HEK293T (cell line): ENCODE results near the gene ANKH.

ENCODE experiments used
- CTCF ChIA-PET: fragments of 350-600 bp; formaldehyde crosslinking; extraction: SDS; loops from one replicate; lab custom pipeline; 2021; ENCODE audit warnings: antibody characterized with exemption, inconsistent platforms; lab: Yijun Ruan, JAX
- POLR2A ChIA-PET: fragments of 350-600 bp; formaldehyde crosslinking; extraction: SDS; loops from one replicate; lab custom pipeline; 2020; ENCODE audit warnings: antibody characterized with exemption, inconsistent platforms; lab: Yijun Ruan, JAX
- DNase-seq: peaks from one replicate; pipeline ENCODE4 v3.0.0; 2012; ENCODE audit warnings: mixed read lengths; ENCODE audit errors: extremely low spot score
- ARNT ChIP-seq: fragments of 450-650 bp; IDR thresholded peaks from 2 replicates; pipeline ENCODE4 v1.6.1; 2017; ENCODE audit warnings: mild to moderate bottlenecking
- BHLHE40 ChIP-seq: fragments of 450-650 bp; IDR thresholded peaks from 2 replicates; pipeline ENCODE4 v1.6.1; 2016; ENCODE audit warnings: mild to moderate bottlenecking, moderate library complexity, borderline replicate concordance
- CTBP1 ChIP-seq: fragments of 450-650 bp; IDR thresholded peaks from 2 replicates; pipeline ENCODE4 v1.6.1; 2016; ENCODE audit warnings: borderline replicate concordance
- ELF4 ChIP-seq: fragments of 450-650 bp; IDR thresholded peaks from 2 replicates; pipeline ENCODE4 v1.6.1; 2017; ENCODE audit warnings: antibody characterized with exemption
- FOXA1 ChIP-seq: fragments of 450-650 bp; IDR thresholded peaks from 2 replicates; pipeline ENCODE4 v1.6.1; 2016; ENCODE audit warnings: mild to moderate bottlenecking
- FOXK2 ChIP-seq: fragments of 450-650 bp; IDR thresholded peaks from 2 replicates; pipeline ENCODE4 v1.6.1; 2016; ENCODE audit warnings: mild to moderate bottlenecking
- FOXM1 ChIP-seq: fragments of 450-650 bp; IDR thresholded peaks from 2 replicates; pipeline ENCODE4 v1.6.1; 2017; ENCODE audit warnings: mild to moderate bottlenecking, borderline replicate concordance
- HDGF ChIP-seq: fragments of 450-650 bp; IDR thresholded peaks from 2 replicates; pipeline ENCODE4 v1.6.1; 2017; ENCODE audit warnings: antibody characterized with exemption, borderline replicate concordance
- L3MBTL2 ChIP-seq: fragments of 450-650 bp; conservative IDR thresholded peaks from 2 replicates; pipeline ENCODE4 v1.6.1; 2016; ENCODE audit warnings: mild to moderate bottlenecking
- LEF1 ChIP-seq: fragments of 450-650 bp; IDR thresholded peaks from 2 replicates; pipeline ENCODE4 v1.6.1; 2017; ENCODE audit warnings: mild to moderate bottlenecking, borderline replicate concordance
- NFRKB ChIP-seq: fragments of 450-650 bp; IDR thresholded peaks from 2 replicates; pipeline ENCODE4 v1.6.1; 2016; ENCODE audit warnings: mild to moderate bottlenecking, moderate library complexity
- SP1 ChIP-seq: fragments of 450-650 bp; IDR thresholded peaks from 2 replicates; pipeline ENCODE4 v1.6.1; 2017
- SUZ12 ChIP-seq: fragments of 450-650 bp; IDR thresholded peaks from 2 replicates; pipeline ENCODE4 v1.6.1; 2016; ENCODE audit warnings: mild to moderate bottlenecking
- TARDBP ChIP-seq: fragments of 450-650 bp; IDR thresholded peaks from 2 replicates; pipeline ENCODE4 v1.6.1; 2016
- ZNF384 ChIP-seq: fragments of 450-650 bp; IDR thresholded peaks from 2 replicates; pipeline ENCODE4 v1.6.1; 2016
- TF ChIP-seq, protein P1 (sequence below): fragments of 450-650 bp; IDR thresholded peaks from 2 replicates; pipeline ENCODE4 v1.6.1; 2016

ANKH gene

DNA sequence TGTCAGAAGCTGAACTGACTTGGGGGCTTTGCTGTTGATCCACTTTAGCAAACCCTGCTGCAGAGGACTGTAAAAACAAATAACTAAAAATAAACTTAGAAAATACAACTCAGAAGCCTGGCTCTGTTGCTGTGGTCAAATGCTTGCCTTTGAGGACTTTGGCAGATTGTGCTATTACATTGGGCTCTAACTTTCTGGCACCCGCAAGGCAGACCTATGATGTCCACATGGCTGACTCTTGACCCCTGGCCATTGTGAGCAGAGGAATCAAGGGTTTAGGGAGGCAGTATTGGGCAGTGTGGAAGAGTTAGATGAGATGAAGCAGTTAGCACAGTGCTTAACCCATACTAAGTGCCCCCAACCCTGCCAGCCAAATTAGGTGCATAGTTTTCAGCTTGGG is 173.1 kb downstream of the ANKH start:
- TF ChIP-seq BHLHE40, result no peak
- no peak for TF ChIP-seq ELF4
- TF ChIP-seq TARDBP, result no peak
- TF ChIP-seq HDGF, result no peak
- TF ChIP-seq SUZ12, result no peak
- no peak for TF ChIP-seq FOXM1
- no peak for TF ChIP-seq LEF1
- no peak for TF ChIP-seq ARNT
- no peak for TF ChIP-seq FOXA1
- no peak for TF ChIP-seq ZNF384
- no peak for TF ChIP-seq CTBP1
- no peak for TF ChIP-seq SP1
- TF ChIP-seq NFRKB, result no peak
- TF ChIP-seq FOXK2, result no peak
- no peak for TF ChIP-seq L3MBTL2
- TF ChIP-seq, protein P1, sequence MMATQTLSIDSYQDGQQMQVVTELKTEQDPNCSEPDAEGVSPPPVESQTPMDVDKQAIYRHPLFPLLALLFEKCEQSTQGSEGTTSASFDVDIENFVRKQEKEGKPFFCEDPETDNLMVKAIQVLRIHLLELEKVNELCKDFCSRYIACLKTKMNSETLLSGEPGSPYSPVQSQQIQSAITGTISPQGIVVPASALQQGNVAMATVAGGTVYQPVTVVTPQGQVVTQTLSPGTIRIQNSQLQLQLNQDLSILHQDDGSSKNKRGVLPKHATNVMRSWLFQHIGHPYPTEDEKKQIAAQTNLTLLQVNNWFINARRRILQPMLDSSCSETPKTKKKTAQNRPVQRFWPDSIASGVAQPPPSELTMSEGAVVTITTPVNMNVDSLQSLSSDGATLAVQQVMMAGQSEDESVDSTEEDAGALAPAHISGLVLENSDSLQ, result no peak
- no peak for DNase-seq
- POLR2A ChIA-PET, result no interaction called here
- CTCF ChIA-PET, result no interaction called here

DNA sequence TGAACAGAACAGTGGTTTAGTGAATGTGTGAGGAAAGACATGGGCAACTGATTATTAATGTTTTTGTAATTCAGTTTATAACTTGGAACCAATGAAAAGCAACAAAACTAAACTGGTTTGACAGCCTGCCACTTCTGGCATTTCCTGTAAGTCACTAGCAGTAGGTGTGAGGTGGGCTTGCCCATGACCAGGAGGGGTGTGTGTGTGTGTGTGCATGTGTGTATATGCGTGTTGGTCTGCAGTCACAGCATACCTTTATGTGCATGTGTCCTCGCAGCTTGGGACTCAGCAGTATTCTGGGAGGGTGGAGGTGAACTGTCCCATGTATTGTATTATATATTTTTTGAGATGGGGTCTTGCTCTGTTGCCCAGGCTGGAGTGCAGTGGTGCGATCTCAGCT is 174.7 kb downstream of the ANKH start:
- TF ChIP-seq FOXM1 (no peak), FOXA1 (no peak), ELF4 (no peak), LEF1 (no peak), ARNT (no peak), SP1 (no peak), BHLHE40 (no peak), TARDBP (no peak), ZNF384 (no peak), CTBP1 (no peak), HDGF (no peak), L3MBTL2 (no peak), FOXK2 (no peak), NFRKB (no peak)
- TF ChIP-seq, protein P1, result no peak
- no peak for DNase-seq

DNA sequence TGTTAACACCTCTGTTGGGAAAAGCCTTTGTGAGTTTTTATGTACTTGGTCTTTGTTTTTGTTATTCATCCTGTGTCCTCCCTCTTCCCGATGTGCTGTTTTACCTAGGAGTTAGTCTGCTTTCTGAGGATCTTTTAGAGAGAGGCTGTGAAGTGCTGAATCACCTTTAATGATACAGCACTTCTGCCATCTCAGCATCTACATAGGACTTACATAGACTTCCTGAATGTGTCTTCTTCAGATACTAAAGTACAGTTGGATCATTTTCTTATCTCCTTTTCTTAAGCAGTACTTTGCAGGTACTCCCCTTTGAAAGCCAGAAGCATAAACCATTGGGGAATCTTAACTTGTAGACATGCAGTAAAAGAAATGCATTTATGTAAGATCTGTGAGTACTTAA is 175.5 kb downstream of the ANKH start:
- DNase-seq, result no peak
- POLR2A ChIA-PET, result no interaction called here
- CTCF ChIA-PET, result interaction anchor here (0.7 kb wide), 1 partner anchor 1854 kb away, joined by 4 read pairs; no protein-coding TSS in a partner anchor
- TF ChIP-seq, protein P1, result no peak
- no peak for TF ChIP-seq FOXA1
- no peak for TF ChIP-seq FOXM1
- TF ChIP-seq FOXK2, result no peak
- no peak for TF ChIP-seq HDGF
- TF ChIP-seq TARDBP, result no peak
- no peak for TF ChIP-seq NFRKB
- no peak for TF ChIP-seq ELF4
- TF ChIP-seq BHLHE40, result no peak
- TF ChIP-seq ARNT, result no peak
- no peak for TF ChIP-seq ZNF384
- TF ChIP-seq SUZ12, result no peak

More for the DNA sequence above, 174.7 kb downstream of the ANKH start:
- ChIA-PET POLR2A (no interaction called here), CTCF (no interaction called here)

DNA sequence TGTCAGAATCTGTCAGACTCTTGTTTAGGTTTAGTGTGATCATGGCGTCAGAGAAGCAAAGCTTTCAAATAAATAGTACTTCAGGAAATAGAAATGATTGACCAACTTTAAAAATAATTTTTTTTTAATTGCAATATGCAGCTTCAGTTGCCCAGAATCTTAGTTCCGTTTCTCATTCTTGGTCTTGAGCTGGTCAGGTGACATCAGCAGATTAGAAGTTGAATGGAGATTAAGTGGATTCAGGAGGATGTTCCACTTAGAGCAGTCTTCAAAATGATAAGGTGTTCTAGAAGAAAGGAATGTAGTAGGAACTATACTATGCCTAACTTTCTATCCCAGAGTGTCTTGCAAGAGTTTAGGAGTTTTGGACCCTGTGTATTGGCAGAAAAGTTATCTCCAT is 176.4 kb downstream of the ANKH start:
- POLR2A ChIA-PET, result no interaction called here
- TF ChIP-seq ARNT (no peak), LEF1 (no peak)
- CTCF ChIA-PET, result no interaction called here

DNA sequence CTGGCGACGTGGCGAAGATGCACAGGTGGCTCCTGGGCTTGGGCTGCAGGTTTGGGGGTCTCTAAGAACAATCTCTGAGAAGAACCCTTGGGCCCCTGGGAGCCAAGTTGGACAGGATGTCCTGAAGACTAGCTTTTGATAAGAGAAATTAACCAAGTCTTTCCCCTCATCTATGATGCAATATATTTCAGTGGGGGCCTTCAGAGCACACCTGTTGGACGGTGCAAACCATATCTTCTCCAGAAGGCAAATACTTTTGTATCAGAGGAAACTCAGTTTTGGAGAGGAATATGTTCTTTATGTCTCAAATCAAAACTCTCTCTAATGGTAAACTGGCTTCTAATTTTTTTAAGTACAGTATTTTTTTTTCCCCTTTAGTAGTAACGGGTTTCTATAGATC is 178.5 kb downstream of the ANKH start:
- CTCF ChIA-PET, result no interaction called here
- no peak for DNase-seq

More for the DNA sequence above, 176.4 kb downstream of the ANKH start:
- DNase-seq, result no peak

DNA sequence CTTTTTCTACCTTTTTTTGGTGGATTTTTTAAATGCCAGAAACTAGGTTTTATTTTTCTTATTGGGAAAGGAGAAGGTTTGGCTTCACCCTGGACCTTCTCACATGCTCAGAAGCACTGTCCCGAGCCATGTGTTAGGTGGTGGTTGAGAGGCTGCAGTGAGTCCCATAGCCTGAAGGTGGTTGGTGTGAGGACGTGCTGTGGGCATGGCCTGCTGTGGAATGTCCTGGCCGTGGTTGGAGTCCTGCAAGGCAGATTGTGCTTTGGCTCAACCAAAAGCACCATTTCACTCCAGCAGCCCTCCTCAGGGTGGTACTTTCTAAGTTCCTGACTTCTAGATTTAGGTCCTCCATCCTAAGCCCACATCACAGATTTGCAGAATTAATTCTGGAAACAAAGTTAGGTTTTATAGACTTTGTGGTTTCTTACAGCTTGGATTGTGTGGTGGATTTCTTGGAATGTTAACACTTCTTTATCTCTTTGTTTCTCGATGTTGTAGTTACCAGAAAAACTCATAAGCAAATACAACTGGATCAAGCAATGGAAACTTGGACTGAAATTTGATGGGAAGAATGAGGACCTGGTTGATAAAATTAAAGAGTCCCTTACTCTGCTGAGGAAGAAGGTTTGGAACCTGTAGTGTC is 184.4 kb downstream of the ANKH start:
- POLR2A ChIA-PET, result no interaction called here
- no peak for DNase-seq
- CTCF ChIA-PET, result no interaction called here
- TF ChIP-seq HDGF, result no peak
- TF ChIP-seq SP1, result no peak
- no peak for TF ChIP-seq FOXM1
- no peak for TF ChIP-seq NFRKB
- TF ChIP-seq TARDBP, result no peak
- TF ChIP-seq ELF4, result no peak
- TF ChIP-seq LEF1, result no peak
- TF ChIP-seq CTBP1, result no peak
- TF ChIP-seq ARNT, result no peak
- TF ChIP-seq BHLHE40, result no peak
- TF ChIP-seq, protein P1, result no peak
- no peak for TF ChIP-seq ZNF384
- no peak for TF ChIP-seq L3MBTL2

More for the DNA sequence above, 178.5 kb downstream of the ANKH start:
- POLR2A ChIA-PET, result no interaction called here
- TF ChIP-seq SUZ12 (no peak), ARNT (no peak), HDGF (no peak)
- TF ChIP-seq, protein P1, result no peak
